ENCODE results near the gene CFAP43.

The CFAP43 gene

GRCh38 chr10:104142081-104142480 lies 90.1 kb downstream of the CFAP43 start:
- no peak for DNase-seq (ENCODE audit: low read depth in 2 of 2)

- DNase-seq (ENCODE audit: low read depth in 2 of 2) = no peak
These were observed 92.9 kb downstream of the CFAP43 start for GRCh38 chr10:104139221-104139620.

GRCh38 chr10:104138131-104138530 lies 94.0 kb downstream of the CFAP43 start:
- no peak for DNase-seq (ENCODE audit: low read depth in 2 of 2)

GRCh38 chr10:104130041-104130440 lies 102.1 kb downstream of the CFAP43 start:
- no peak for DNase-seq (ENCODE audit: low read depth in 2 of 2)

- DNase-seq (ENCODE audit: low read depth in 2 of 2) = no peak
These were observed 104.0 kb downstream of the CFAP43 start for GRCh38 chr10:104128214-104128613.

GRCh38 chr10:104127411-104127810 lies 104.8 kb downstream of the CFAP43 start:
- no peak for DNase-seq (ENCODE audit: low read depth in 2 of 2)

- no peak for DNase-seq (ENCODE audit: low read depth in 2 of 2)
These were observed 108.8 kb downstream of the CFAP43 start for GRCh38 chr10:104123397-104123796.

GRCh38 chr10:104122225-104123107 lies 109.7 kb downstream of the CFAP43 start:
- no peak for DNase-seq (ENCODE audit: low read depth in 2 of 2)

- peak; percentile 98 for DNase-seq (ENCODE audit: low read depth in 2 of 2)
These were observed 110.5 kb downstream of the CFAP43 start, which contains the start of gene SFR1 for GRCh38 chr10:104121485-104122224. Gene SFR1, plus strand, starts transcription at chr10:104122171. Its CDS starts 13 bp downstream, at chr10:104122184.

GRCh38 chr10:104120903-104121484 lies 111.2 kb downstream of the CFAP43 start:
- DNase-seq (ENCODE audit: low read depth in 2 of 2) = peak; percentile 60 to 78

GRCh38 chr10:104120512-104120902 lies 111.7 kb downstream of the CFAP43 start:
- DNase-seq (ENCODE audit: low read depth in 2 of 2) = no peak

GRCh38 chr10:104119996-104120395 lies 112.2 kb downstream of the CFAP43 start:
- DNase-seq (ENCODE audit: low read depth in 2 of 2) = no peak

- DNase-seq (ENCODE audit: low read depth in 2 of 2) = no peak
These were observed 114.3 kb downstream of the CFAP43 start for GRCh38 chr10:104117839-104118323.

- DNase-seq (ENCODE audit: low read depth in 2 of 2) = no peak
These were observed 118.7 kb downstream of the CFAP43 start for GRCh38 chr10:104113376-104113956.

- no peak for DNase-seq (ENCODE audit: low read depth in 2 of 2)
These were observed 122.1 kb downstream of the CFAP43 start for GRCh38 chr10:104109908-104110662.

GRCh38 chr10:104104926-104105325 lies 127.2 kb downstream of the CFAP43 start:
- no peak for DNase-seq (ENCODE audit: low read depth in 2 of 2)

GRCh38 chr10:104104418-104104817 lies 127.7 kb downstream of the CFAP43 start:
- no peak for DNase-seq (ENCODE audit: low read depth in 2 of 2)

- no peak for DNase-seq (ENCODE audit: low read depth in 2 of 2)
These were observed 128.2 kb downstream of the CFAP43 start for GRCh38 chr10:104103956-104104355.

- no peak for DNase-seq (ENCODE audit: low read depth in 2 of 2)
These were observed 130.3 kb downstream of the CFAP43 start for GRCh38 chr10:104101902-104102301.

- no peak for DNase-seq (ENCODE audit: low read depth in 2 of 2)
These were observed 131.4 kb downstream of the CFAP43 start for GRCh38 chr10:104100795-104101194.

GRCh38 chr10:104099941-104100340 lies 132.2 kb downstream of the CFAP43 start:
- DNase-seq (ENCODE audit: low read depth in 2 of 2) = no peak

All from activated CD8-positive, alpha-beta memory T cell treated with anti-CD3 and anti-CD28 coated beads for 4 hours (primary cell).